ENCODE data around the gene PCDH1. TPM values are rescaled to one million over a fixed set of nuclear protein-coding genes. Genes with fewer than 3 reads are reported as not detected.

PCDH1 gene
- total and polyA plus RNA-seq, 2 of the 8 experiments (the other 6 are each of a cell fraction or from before 2014, with no cell fraction given) = 101 to 102 TPM

DNA sequence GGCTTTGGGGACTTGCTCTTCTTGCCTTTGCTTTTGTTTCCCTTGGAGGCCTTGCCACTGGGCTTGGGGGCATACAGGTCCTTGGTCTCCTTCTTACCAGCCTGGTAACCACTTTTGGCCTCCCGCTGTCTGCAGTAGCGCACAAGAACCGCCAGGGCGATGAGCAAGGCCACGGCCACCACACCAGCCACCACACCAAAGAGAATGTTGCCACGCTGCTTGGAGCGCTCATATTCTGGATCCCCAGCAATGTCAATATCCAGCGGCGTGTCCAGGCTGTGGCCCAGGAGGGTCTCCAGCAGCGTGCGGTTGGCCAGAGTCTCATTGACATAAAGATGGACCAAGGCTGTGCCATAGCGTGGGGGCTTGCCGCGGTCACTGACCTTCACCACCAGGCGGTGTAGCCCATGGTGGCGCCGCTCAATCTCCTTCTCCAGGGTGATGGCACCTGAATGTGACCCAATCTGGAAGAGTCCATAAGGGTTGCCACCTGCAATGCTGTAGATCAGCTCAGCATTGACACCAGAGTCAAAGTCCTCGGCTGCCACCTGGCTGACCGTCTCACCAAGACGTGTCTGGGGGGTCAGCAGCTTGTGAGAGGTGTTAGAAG is 14.5 kb downstream of the PCDH1 start:
- peaks cover under 1 to 5% (median 2%) of the 10 kb centered on the region in 4 experiments for H3K4me1 ChIP-seq (replicated peaks in 1 of 4; ENCODE audit: control insufficient read depth in 3 of 4, insufficient read depth in 4 of 4, low read length in 3 of 4)
- H3K18ac ChIP-seq (ENCODE audit: extremely low read depth, low read length) = no peak overlapping the region
- no peak overlapping the region for H3K4me3 ChIP-seq (ENCODE audit: extremely low read depth in 1 of 4, insufficient read depth in 2 of 4, low read depth in 3 of 4, low read length in 4 of 4)
- no peaks in the 10 kb centered on the region for H3K23me2 ChIP-seq (ENCODE audit: low read depth, low read length)
- WGBS, 2 experiments (ENCODE audit: extremely low coverage in 1 of 2, insufficient coverage in 1 of 2, insufficient read length in 1 of 2, insufficient replicate concordance in 2 of 2, low coverage in 1 of 2, low lambda C conversion rate in 2 of 2, missing lambda C conversion rate in 1 of 2) = 92% methylated on average over 18 of the region's 20 CpGs; no CpG with 5 or more reads in 1 of the 2 experiments
- H4K20me1 ChIP-seq (replicated peaks in 1 of 2; ENCODE audit: control insufficient read depth in 1 of 2, insufficient read depth in 2 of 2, low read length in 2 of 2) = peaks cover 21 to 35% of the 10 kb centered on the region in 2 experiments
- no peak overlapping the region for H4K5ac ChIP-seq (ENCODE audit: insufficient read length, low read depth, low read length)
- no peaks in the 10 kb centered on the region for H3K27me3 ChIP-seq (replicated peaks in 1 of 4; ENCODE audit: control insufficient read depth in 3 of 4, extremely low read depth in 1 of 4, insufficient read depth in 3 of 4, low read length in 3 of 4)
- no peak overlapping the region for H2AFZ ChIP-seq (ENCODE audit: low read length)
- H3K23ac ChIP-seq (ENCODE audit: insufficient read length) = no peak overlapping the region
- TF ChIP-seq, protein P1, sequence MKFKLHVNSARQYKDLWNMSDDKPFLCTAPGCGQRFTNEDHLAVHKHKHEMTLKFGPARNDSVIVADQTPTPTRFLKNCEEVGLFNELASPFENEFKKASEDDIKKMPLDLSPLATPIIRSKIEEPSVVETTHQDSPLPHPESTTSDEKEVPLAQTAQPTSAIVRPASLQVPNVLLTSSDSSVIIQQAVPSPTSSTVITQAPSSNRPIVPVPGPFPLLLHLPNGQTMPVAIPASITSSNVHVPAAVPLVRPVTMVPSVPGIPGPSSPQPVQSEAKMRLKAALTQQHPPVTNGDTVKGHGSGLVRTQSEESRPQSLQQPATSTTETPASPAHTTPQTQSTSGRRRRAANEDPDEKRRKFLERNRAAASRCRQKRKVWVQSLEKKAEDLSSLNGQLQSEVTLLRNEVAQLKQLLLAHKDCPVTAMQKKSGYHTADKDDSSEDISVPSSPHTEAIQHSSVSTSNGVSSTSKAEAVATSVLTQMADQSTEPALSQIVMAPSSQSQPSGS (IDR thresholded peaks at IDR 0.05; ENCODE audit: low read length) = no peak
- TF ChIP-seq ZNF274 (IDR thresholded peaks at IDR 0.05; ENCODE audit: borderline replicate concordance, extremely low read depth, low read length) (no peak), EGR1 (IDR thresholded peaks at IDR 0.05; ENCODE audit: borderline replicate concordance, low read depth, low read length) (no peak), SIRT6 (IDR thresholded peaks at IDR 0.05; ENCODE audit: low read length) (no peak), FOSL1 (IDR thresholded peaks at IDR 0.05; ENCODE audit: insufficient read depth, low read depth, low read length) (no peak)
- TF ChIP-seq, protein P2, sequence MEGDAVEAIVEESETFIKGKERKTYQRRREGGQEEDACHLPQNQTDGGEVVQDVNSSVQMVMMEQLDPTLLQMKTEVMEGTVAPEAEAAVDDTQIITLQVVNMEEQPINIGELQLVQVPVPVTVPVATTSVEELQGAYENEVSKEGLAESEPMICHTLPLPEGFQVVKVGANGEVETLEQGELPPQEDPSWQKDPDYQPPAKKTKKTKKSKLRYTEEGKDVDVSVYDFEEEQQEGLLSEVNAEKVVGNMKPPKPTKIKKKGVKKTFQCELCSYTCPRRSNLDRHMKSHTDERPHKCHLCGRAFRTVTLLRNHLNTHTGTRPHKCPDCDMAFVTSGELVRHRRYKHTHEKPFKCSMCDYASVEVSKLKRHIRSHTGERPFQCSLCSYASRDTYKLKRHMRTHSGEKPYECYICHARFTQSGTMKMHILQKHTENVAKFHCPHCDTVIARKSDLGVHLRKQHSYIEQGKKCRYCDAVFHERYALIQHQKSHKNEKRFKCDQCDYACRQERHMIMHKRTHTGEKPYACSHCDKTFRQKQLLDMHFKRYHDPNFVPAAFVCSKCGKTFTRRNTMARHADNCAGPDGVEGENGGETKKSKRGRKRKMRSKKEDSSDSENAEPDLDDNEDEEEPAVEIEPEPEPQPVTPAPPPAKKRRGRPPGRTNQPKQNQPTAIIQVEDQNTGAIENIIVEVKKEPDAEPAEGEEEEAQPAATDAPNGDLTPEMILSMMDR (IDR thresholded peaks at IDR 0.05; ENCODE audit: control extremely low read depth in 1 of 3, insufficient read depth in 1 of 3, low read depth in 1 of 3, low read length in 3 of 3) = peak in 1 of 3 experiments; percentile 2; a peak in 1 of 4 replicates
- FAIRE-seq = no peak
- peaks cover 34 to 70% (median 63%) of the 10 kb centered on the region in 4 experiments for H3K36me3 ChIP-seq (ENCODE audit: control insufficient read depth in 2 of 4, insufficient read depth in 4 of 4, low read length in 3 of 4)
- H2BK20ac ChIP-seq (ENCODE audit: low read length) = no peak overlapping the region
- POLR2A ChIA-PET (ENCODE audit: partially characterized antibody) = interaction anchor here (0.8 to 1.7 kb wide), 10 partner anchors 10 to 181 kb away, joined by 3 to 8 read pairs (median 3); partner anchors contain the start of genes ARAP3 and PCDH1
- no peak overlapping the region for H2AK5ac ChIP-seq (ENCODE audit: low read depth, low read length)
- peaks cover 0 to 45% of the 10 kb centered on the region in 2 experiments; a peak in 2 of 4 replicates for H3K79me2 ChIP-seq (ENCODE audit: control insufficient read depth in 1 of 2, insufficient read depth in 2 of 2, low read length in 2 of 2)
- H3K9ac ChIP-seq (replicated peaks in 1 of 4; ENCODE audit: extremely low read depth in 1 of 4, low read depth in 3 of 4, low read length in 3 of 4) = no peak overlapping the region
- no peak overlapping the region for H3K14ac ChIP-seq (ENCODE audit: insufficient read length)
- CTCF ChIA-PET (ENCODE audit: partially characterized antibody) = interaction anchor here (0.9 to 14.0 kb wide), 11 partner anchors 10 to 810 kb away, joined by 3 to 200 read pairs (median 3); partner anchors contain the start of gene PCDH1
- H3K79me1 ChIP-seq (ENCODE audit: low read depth, low read length) = peaks cover 23% of the 10 kb centered on the region
- H2BK12ac ChIP-seq (ENCODE audit: low read depth, low read length) = no peak overlapping the region
- no peak overlapping the region for H4K91ac ChIP-seq (replicated peaks; ENCODE audit: insufficient read length, low read length)
- H2BK120ac ChIP-seq (replicated peaks; ENCODE audit: low read depth, low read length) = no peak overlapping the region
- H3K9me3 ChIP-seq (ENCODE audit: insufficient read depth in 2 of 2, low read depth in 1 of 2, low read length in 1 of 2) = no peaks in the 10 kb centered on the region; a peak in 1 of 4 replicates
- H3K27ac ChIP-seq (ENCODE audit: low read depth, low read length) = no peak overlapping the region; the same call in 1 of the 2 replicates
- H4K8ac ChIP-seq (ENCODE audit: extremely low read depth, insufficient read depth, low read length) = no peak overlapping the region
- no peak overlapping the region for H3K4me2 ChIP-seq (ENCODE audit: insufficient read depth in 1 of 2, low read depth in 2 of 2, low read length in 2 of 2)
- no peak overlapping the region for H2BK15ac ChIP-seq (ENCODE audit: low read length)
- no peak overlapping the region for H3K4ac ChIP-seq (replicated peaks; ENCODE audit: insufficient read length, low read depth, low read length)
- H2BK5ac ChIP-seq (ENCODE audit: low read depth, low read length) = no peak overlapping the region
- no peak overlapping the region for H3K56ac ChIP-seq (replicated peaks; ENCODE audit: insufficient read length, low read depth, low read length)
- no peak for DNase-seq (ENCODE audit: low read depth in 1 of 2, low spot score in 2 of 2)

All from H1 (cell line).